PC-9 (cell line): Measurements from ENCODE around the gene SLC66A2. TPM values are rescaled to one million over a fixed set of nuclear protein-coding genes. Genes with fewer than 3 reads are reported as not detected.

ENCODE experiments used
- BruUV-seq: library from RNA; stranded (reverse); fragments of 400-500 nt; replicated peaks from 2 replicates; lab custom pipeline; 2021; lab: Mats Ljungman, UMichigan
- CTCF ChIA-PET: fragments of 300-600 bp; sonication (Branson Sonifier 250); formaldehyde crosslinking; loops from one replicate; lab custom pipeline; 2022; ENCODE audit warnings: antibody characterized with exemption; lab: Charles Lee
- POLR2A ChIA-PET: fragments of 300-600 bp; sonication (Branson Sonifier 250); formaldehyde crosslinking; loops from one replicate; lab custom pipeline; 2022; ENCODE audit warnings: antibody characterized with exemption; ENCODE audit not compliant: unreplicated experiment; lab: Charles Lee
- DNase-seq, 2 experiments: peaks; one replicate each; pipeline versions ENCODE4 v3.0.0 to v3.0.0-alpha.2; 2015 to 2022; ENCODE audit warnings: mixed read lengths in 1 of 2
- H2AFZ ChIP-seq: fragments of 200-600 bp; sonication (generic); 2 replicates; pipeline ENCODE4 v1.8.1; 2017; ENCODE audit warnings: antibody characterized with exemption
- H3F3A ChIP-seq: fragments of 200-600 bp; sonication (generic); 2 replicates; pipeline ENCODE4 v1.8.1; 2017; ENCODE audit warnings: antibody characterized with exemption, mild to moderate bottlenecking, low read depth; ENCODE audit not compliant: insufficient read depth
- H3K27ac ChIP-seq: fragments of 200-600 bp; sonication (generic); 2 replicates; pipeline ENCODE4 v1.6.1; 2016; ENCODE audit warnings: mixed run types
- H3K27me3 ChIP-seq: fragments of 200-600 bp; sonication (generic); 2 replicates; pipeline ENCODE4 v1.6.1; 2016; ENCODE audit warnings: low read depth, mixed run types; ENCODE audit not compliant: insufficient read depth
- H3K36me3 ChIP-seq: fragments of 200-600 bp; sonication (generic); 2 replicates; pipeline ENCODE4 v1.6.1; 2016; ENCODE audit warnings: low read depth, mixed run types
- H3K4me1 ChIP-seq: fragments of 200-600 bp; sonication (generic); replicated peaks from 2 replicates; pipeline ENCODE4 v1.6.1; 2016; ENCODE audit warnings: mixed run types; ENCODE audit not compliant: insufficient read depth
- H3K4me2 ChIP-seq: fragments of 200-600 bp; sonication (generic); 2 replicates; pipeline ENCODE4 v1.6.1; 2017; ENCODE audit warnings: mixed run types
- H3K4me3 ChIP-seq: fragments of 200-600 bp; sonication (generic); 2 replicates; pipeline ENCODE4 v1.6.1; 2016; ENCODE audit warnings: mixed run types
- H3K79me2 ChIP-seq: fragments of 200-600 bp; sonication (generic); 2 replicates; pipeline ENCODE4 v1.6.1; 2017; ENCODE audit warnings: low read depth, mixed run types
- H3K9me2 ChIP-seq: fragments of 200-600 bp; sonication (generic); 2 replicates; pipeline ENCODE4 v1.8.1; 2017; ENCODE audit warnings: mild to moderate bottlenecking; ENCODE audit not compliant: insufficient read depth
- H3K9me3 ChIP-seq: fragments of 200-600 bp; sonication (generic); 2 replicates; pipeline ENCODE4 v1.8.1; 2016; ENCODE audit warnings: low read depth; ENCODE audit not compliant: insufficient read depth
- H4K20me1 ChIP-seq: fragments of 200-600 bp; sonication (generic); 2 replicates; pipeline ENCODE4 v1.8.1; 2017; ENCODE audit not compliant: insufficient read depth
- CTCF ChIP-seq: fragments of 200-600 bp; sonication (generic); conservative IDR thresholded peaks from 2 replicates; pipeline ENCODE4 v1.6.1; 2017; ENCODE audit warnings: mixed run types, antibody characterized with exemption, mild to moderate bottlenecking, moderate library complexity
- EZH2 ChIP-seq: fragments of 200-600 bp; sonication (generic); IDR thresholded peaks from 2 replicates; pipeline ENCODE4 v1.8.0; 2017; ENCODE audit warnings: antibody characterized with exemption, low read depth
- intact Hi-C: fragments of 100-400 bp; cut with micrococcal nuclease; formaldehyde crosslinking; loops from one replicate; pipeline ENCODE4 v1.10.0; 2022; ENCODE audit not compliant: unreplicated experiment
- total RNA-seq: library from RNA; stranded (reverse); gene quantifications from 2 replicates; pipeline ENCODE4 v1.2.3, GENCODE V29; 2021

Gene SLC66A2
- total RNA-seq, 1 experiment from 2014 or later = 24.3 TPM

GRCh38 chr18:79962835-79963657 lies 11.6 kb upstream of the SLC66A2 start:
- H3K79me2 ChIP-seq = peaks cover 32% of the 10 kb centered on the region
- H3F3A ChIP-seq = peaks cover 34% of the 10 kb centered on the region; the same call in 1 of the 2 replicates
- H3K27ac ChIP-seq = peak overlapping the region; percentile 43
- peaks cover 47% of the 10 kb centered on the region for H3K4me1 ChIP-seq
- no peak for DNase-seq
- no TSS peak for BruUV-seq
- peaks cover 4% of the 10 kb centered on the region for H4K20me1 ChIP-seq
- peak overlapping the region; percentile 56 for H3K4me2 ChIP-seq
- no peaks in the 10 kb centered on the region for H3K9me3 ChIP-seq
- no peak overlapping the region for H2AFZ ChIP-seq
- H3K4me3 ChIP-seq = no peak overlapping the region
- no peak for TF ChIP-seq EZH2
- no peak for TF ChIP-seq CTCF
- intact Hi-C loops = loop anchor here (5.0 kb wide), 1 partner anchor 171 kb away; no protein-coding TSS in a partner anchor
- POLR2A ChIA-PET = interaction anchor here (1.1 kb wide), 1 partner anchor 25 kb away, joined by 14 read pairs; the partner anchor contains the start of gene TXNL4A
- CTCF ChIA-PET = no interaction called here
- H3K36me3 ChIP-seq = peaks cover 4% of the 10 kb centered on the region; the same call in 1 of the 2 replicates
- H3K9me2 ChIP-seq = no peaks in the 10 kb centered on the region
- no peaks in the 10 kb centered on the region for H3K27me3 ChIP-seq

GRCh38 chr18:79962311-79962710 lies 10.9 kb upstream of the SLC66A2 start:
- Histone ChIP-seq H4K20me1 (no peaks in the 10 kb centered on the region), H3K4me1 (peaks cover 47% of the 10 kb centered on the region), H3K27me3 (no peaks in the 10 kb centered on the region), H3K9me2 (no peaks in the 10 kb centered on the region), H3K9me3 (no peaks in the 10 kb centered on the region), H2AFZ (no peak overlapping the region), H3F3A (peaks cover 28% of the 10 kb centered on the region; the same call in 1 of the 2 replicates), H3K4me3 (no peak overlapping the region), H3K27ac (peak overlapping the region; percentile 43), H3K4me2 (peak overlapping the region; percentile 56), H3K36me3 (peaks cover 3% of the 10 kb centered on the region; the same call in 1 of the 2 replicates), H3K79me2 (peaks cover 24% of the 10 kb centered on the region)
- ChIA-PET POLR2A (interaction anchor here (1.1 kb wide), 1 partner anchor 26 kb away, joined by 14 read pairs; the partner anchor contains the start of gene TXNL4A), CTCF (no interaction called here)
- intact Hi-C loops = loop anchor here (5.0 kb wide), 1 partner anchor 170 kb away; no protein-coding TSS in a partner anchor
- TF ChIP-seq CTCF (no peak), EZH2 (no peak)
- BruUV-seq = no TSS peak
- peak; percentile 75 to 79 for DNase-seq

- peaks cover 22% of the 10 kb centered on the region; the same call in 1 of the 2 replicates for H3F3A ChIP-seq
- H2AFZ ChIP-seq = no peak overlapping the region
- H3K27ac ChIP-seq = no peak overlapping the region; the same call in 1 of the 2 replicates
- peak overlapping the region; percentile 56 for H3K4me2 ChIP-seq
- no peaks in the 10 kb centered on the region for H3K9me3 ChIP-seq
- POLR2A ChIA-PET = interaction anchor here (0.6 to 1.1 kb wide), 2 partner anchors 10 to 26 kb away, joined by 14 to 25 read pairs; partner anchors contain the start of genes SLC66A2 and TXNL4A
- DNase-seq = peak in 1 of 2 experiments; percentile 47
- H4K20me1 ChIP-seq = no peaks in the 10 kb centered on the region
- CTCF ChIA-PET = no interaction called here
- H3K4me1 ChIP-seq = peaks cover 47% of the 10 kb centered on the region
- no peaks in the 10 kb centered on the region for H3K9me2 ChIP-seq
- no peak overlapping the region for H3K4me3 ChIP-seq
- TF ChIP-seq CTCF (no peak), EZH2 (no peak)
- intact Hi-C loops = loop anchor here (5.0 kb wide), 1 partner anchor 169 kb away; no protein-coding TSS in a partner anchor
- H3K79me2 ChIP-seq = peaks cover 22% of the 10 kb centered on the region
- no peaks in the 10 kb centered on the region for H3K27me3 ChIP-seq
- H3K36me3 ChIP-seq = no peaks in the 10 kb centered on the region
- no TSS peak for BruUV-seq
These were observed 10.3 kb upstream of the SLC66A2 start for GRCh38 chr18:79961527-79962291.
